ENCODE measurements around the gene ADK.

ADK gene

DNA sequence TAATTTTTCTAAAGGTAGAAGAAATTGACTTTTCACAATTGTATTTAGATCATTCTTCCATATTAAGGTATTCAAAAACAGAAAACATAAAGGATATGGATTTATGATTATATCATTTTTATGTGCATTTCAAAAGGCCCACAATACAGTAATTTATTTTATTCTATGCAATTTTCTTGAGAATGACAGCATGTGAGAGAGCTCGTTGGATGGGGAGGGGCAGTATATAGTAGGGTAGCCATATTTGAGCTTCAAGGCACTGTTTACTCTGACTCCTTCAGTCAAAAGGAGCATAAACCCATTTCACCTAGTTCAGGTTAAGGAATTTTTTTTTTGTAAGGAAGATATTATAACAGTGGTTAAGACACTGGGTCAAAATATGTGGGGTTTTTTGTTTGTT is 534.5 kb downstream of the ADK start:
- TF ChIP-seq FOXP2 (optimal IDR thresholded peaks at IDR 0.05; ENCODE audit: borderline replicate concordance, extremely low read depth, extremely low read length, insufficient read depth): no peak
- TF ChIP-seq, protein P1, sequence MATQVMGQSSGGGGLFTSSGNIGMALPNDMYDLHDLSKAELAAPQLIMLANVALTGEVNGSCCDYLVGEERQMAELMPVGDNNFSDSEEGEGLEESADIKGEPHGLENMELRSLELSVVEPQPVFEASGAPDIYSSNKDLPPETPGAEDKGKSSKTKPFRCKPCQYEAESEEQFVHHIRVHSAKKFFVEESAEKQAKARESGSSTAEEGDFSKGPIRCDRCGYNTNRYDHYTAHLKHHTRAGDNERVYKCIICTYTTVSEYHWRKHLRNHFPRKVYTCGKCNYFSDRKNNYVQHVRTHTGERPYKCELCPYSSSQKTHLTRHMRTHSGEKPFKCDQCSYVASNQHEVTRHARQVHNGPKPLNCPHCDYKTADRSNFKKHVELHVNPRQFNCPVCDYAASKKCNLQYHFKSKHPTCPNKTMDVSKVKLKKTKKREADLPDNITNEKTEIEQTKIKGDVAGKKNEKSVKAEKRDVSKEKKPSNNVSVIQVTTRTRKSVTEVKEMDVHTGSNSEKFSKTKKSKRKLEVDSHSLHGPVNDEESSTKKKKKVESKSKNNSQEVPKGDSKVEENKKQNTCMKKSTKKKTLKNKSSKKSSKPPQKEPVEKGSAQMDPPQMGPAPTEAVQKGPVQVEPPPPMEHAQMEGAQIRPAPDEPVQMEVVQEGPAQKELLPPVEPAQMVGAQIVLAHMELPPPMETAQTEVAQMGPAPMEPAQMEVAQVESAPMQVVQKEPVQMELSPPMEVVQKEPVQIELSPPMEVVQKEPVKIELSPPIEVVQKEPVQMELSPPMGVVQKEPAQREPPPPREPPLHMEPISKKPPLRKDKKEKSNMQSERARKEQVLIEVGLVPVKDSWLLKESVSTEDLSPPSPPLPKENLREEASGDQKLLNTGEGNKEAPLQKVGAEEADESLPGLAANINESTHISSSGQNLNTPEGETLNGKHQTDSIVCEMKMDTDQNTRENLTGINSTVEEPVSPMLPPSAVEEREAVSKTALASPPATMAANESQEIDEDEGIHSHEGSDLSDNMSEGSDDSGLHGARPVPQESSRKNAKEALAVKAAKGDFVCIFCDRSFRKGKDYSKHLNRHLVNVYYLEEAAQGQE (IDR thresholded peaks at IDR 0.05; ENCODE audit: insufficient read depth in 1 of 2, low read depth in 2 of 2, low read length in 2 of 2): no peak
- TF ChIP-seq TAF1 (IDR thresholded peaks at IDR 0.05; ENCODE audit: borderline replicate concordance, insufficient read depth, low read length): no peak
- TF ChIP-seq POLR2AphosphoS5 (IDR thresholded peaks at IDR 0.05; ENCODE audit: low read depth, low read length): no peak
- no peak for TF ChIP-seq SIN3A (IDR thresholded peaks at IDR 0.05; ENCODE audit: borderline replicate concordance, insufficient read depth, low read length)

DNA sequence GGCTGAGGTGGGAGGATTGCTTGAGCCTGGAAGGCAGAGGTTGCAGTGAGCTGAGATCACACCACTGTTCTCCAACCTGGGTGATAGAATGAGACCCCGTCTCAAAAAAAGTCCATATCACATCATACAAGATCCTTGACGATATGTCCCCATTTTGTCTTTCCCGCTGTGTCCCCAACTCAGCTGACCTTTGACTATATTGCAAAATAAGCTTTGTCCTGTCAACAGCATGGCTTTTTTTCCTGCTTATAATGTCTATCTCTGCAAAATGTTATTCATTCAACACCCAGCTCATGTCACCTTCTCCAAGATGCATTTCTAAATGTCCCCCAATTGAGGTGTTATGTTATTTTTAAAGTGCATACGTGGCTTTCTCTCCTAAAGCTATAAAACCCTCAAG is 539.4 kb downstream of the ADK start:
- no peak for TF ChIP-seq TAF1 (IDR thresholded peaks at IDR 0.05; ENCODE audit: borderline replicate concordance, insufficient read depth, low read length)
- TF ChIP-seq SIN3A (IDR thresholded peaks at IDR 0.05; ENCODE audit: borderline replicate concordance, insufficient read depth, low read length): no peak
- no peak for TF ChIP-seq POLR2AphosphoS5 (IDR thresholded peaks at IDR 0.05; ENCODE audit: low read depth, low read length)
- TF ChIP-seq FOXP2 (optimal IDR thresholded peaks at IDR 0.05; ENCODE audit: borderline replicate concordance, extremely low read depth, extremely low read length, insufficient read depth): no peak
- TF ChIP-seq, protein P1 (IDR thresholded peaks at IDR 0.05; ENCODE audit: insufficient read depth in 1 of 2, low read depth in 2 of 2, low read length in 2 of 2): no peak

DNA sequence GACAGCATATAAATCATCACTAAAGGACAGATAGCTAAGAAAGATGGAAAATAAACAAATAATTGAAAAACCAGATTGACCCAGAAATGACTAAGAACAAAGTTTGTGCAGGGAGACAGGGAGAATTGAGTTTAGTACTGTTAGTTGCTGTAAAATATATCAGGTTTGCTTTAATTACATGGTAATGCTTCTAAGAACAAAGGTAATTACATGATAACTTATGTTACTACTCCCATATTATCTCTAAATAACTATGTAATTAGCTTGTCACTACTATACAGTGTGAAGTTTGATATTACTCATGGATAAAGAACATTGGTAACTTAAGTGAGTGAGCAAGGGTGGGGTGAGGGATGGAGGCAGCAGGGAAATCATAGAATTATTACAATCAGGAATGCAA is 540.1 kb downstream of the ADK start:
- no peak for TF ChIP-seq POLR2AphosphoS5 (IDR thresholded peaks at IDR 0.05; ENCODE audit: low read depth, low read length)
- TF ChIP-seq TAF1 (IDR thresholded peaks at IDR 0.05; ENCODE audit: borderline replicate concordance, insufficient read depth, low read length): no peak
- TF ChIP-seq, protein P1 (IDR thresholded peaks at IDR 0.05; ENCODE audit: insufficient read depth in 1 of 2, low read depth in 2 of 2, low read length in 2 of 2): no peak
- no peak for TF ChIP-seq FOXP2 (optimal IDR thresholded peaks at IDR 0.05; ENCODE audit: borderline replicate concordance, extremely low read depth, extremely low read length, insufficient read depth)
- no peak for TF ChIP-seq SIN3A (IDR thresholded peaks at IDR 0.05; ENCODE audit: borderline replicate concordance, insufficient read depth, low read length)

DNA sequence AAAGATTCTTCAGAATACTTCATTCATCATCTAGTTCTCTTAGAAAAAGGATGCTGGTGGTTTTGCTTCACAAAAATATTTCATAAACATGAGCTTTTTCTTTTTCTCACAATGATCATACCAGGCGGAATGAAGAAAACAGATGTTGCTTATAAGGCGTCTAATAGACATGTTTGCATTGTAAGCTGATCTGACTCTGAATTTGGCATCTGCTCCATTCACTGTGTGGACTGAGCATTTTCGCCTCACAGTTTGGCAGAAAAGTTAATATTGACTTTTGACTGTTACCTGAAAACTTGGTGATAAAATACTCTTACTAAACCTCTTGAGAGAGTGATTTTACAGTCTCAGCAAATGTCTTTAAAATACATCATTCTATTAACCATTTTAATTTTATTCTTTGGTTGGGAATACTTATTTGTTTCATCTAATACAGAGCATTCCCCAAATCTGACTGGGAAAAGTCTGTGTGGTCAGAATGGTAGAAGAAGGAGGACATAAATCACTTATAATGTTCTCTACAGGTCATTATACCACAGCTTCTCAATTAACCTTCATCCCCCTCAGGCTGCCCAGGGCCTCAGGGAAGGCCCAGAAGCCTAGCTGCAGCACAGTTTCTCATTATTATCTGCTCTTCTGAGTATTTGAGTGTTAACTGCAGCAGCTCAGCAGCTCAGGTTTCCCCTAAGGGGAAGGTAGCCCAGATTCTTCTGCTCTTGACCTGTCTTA is 553.8 kb downstream of the ADK start:
- TF ChIP-seq FOXP2 (optimal IDR thresholded peaks at IDR 0.05; ENCODE audit: borderline replicate concordance, extremely low read depth, extremely low read length, insufficient read depth) (no peak), SIN3A (IDR thresholded peaks at IDR 0.05; ENCODE audit: borderline replicate concordance, insufficient read depth, low read length) (no peak), TAF1 (IDR thresholded peaks at IDR 0.05; ENCODE audit: borderline replicate concordance, insufficient read depth, low read length) (no peak), POLR2AphosphoS5 (IDR thresholded peaks at IDR 0.05; ENCODE audit: low read depth, low read length) (no peak)
- TF ChIP-seq, protein P1 (IDR thresholded peaks at IDR 0.05; ENCODE audit: insufficient read depth in 1 of 2, low read depth in 2 of 2, low read length in 2 of 2): no peak
